NCI-H2107 (cell line): Measurements from ENCODE around the gene CNPY3.
A peak's percentile ranks its signal among the peaks of the same experiment; 100 is the strongest.

ENCODE experiments used
- DNase-seq: peaks from one replicate; lab custom pipeline; 2025; lab: John Stamatoyannopoulos, UW

The CNPY3 gene

DNA sequence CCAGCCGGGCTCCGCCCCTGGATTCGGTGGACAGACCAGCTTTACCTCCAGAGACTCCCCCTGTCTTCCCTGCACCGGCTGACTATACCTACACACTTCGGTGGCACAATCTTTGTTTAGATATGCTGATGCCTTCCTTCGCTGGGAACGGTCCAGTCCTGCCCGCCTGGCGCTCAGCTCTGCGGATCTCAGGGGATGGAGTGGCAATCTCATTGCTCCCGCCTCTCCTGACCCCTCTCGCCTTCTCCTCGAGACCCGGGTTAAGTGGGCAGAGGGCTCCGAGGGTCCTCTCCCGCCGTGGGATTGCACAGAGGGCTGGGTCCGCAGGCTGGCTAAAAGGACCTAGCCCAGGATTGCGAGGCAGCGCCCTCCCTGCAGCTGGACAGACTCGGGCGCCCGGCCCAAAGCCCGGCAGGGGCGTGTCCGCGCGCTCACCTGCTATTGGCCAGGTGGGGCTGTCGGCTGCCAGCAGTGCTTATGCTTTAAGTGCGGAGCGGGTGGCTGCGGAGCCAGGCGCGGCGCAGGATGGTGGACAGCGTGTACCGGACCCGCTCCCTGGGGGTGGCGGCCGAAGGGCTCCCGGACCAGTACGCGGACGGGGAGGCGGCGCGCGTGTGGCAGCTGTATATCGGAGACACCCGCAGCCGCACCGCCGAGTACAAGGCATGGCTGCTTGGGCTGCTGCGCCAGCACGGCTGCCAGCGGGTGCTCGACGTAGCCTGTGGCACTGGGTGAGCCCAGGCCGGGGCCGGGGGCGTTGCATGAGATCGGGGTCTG lies 31.2 kb downstream of the CNPY3 start, which contains the start of gene GNMT:
TSS of gene GNMT (plus strand) at position 512 of the 777 bp plus-strand sequence. CDS start at position 526, 14 bp downstream.
- no peak for DNase-seq

GRCh38 chr6:42961020-42961470 lies 31.8 kb downstream of the CNPY3 start:
- DNase-seq = no peak

- no peak for DNase-seq
Measured at GRCh38 chr6:42962096-42962495, 32.8 kb downstream of the CNPY3 start.

GRCh38 chr6:42962502-42963178 lies 33.4 kb downstream of the CNPY3 start:
- DNase-seq = no peak

GRCh38 chr6:42963179-42963854 lies 34.0 kb downstream of the CNPY3 start:
- DNase-seq = no peak

DNA sequence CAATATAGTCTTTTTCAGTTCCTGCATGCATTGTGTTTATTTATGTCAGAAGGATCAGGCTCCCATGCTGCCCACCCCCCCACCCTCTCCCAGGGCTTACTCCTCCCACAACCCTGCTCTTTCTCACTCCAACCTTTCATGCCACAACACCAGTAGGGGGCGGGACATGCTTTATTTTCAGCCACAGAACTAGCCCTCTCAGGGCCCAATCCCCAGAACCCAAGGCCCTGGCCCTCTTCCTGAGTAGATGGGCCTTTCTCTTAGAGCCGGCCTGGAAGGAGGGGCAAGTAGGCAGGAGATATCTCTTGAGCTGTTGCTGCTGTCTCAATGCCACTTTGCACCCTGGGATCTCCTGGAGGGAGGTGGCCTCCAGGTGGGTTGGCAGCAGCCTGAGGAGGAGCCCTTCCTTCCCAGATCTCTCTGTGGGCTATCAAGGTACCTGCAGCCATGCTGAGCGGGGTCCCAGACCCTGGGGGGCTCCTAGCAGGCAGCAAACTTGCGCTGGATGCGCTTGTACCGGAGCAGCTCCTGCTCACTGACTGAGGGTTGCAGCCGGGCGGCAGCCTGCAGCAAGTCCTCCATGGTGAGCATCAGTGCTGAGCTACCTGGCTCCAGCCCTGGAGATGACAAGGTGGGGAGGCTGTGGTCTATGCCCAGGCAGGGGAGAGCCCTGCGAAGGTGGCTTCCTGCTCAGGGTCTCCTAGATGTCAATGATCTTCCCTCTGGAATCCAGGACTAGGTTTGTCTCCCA lies 34.8 kb downstream of the CNPY3 start:
- DNase-seq = no peak

- DNase-seq = no peak
Measured at GRCh38 chr6:42966571-42966970, 37.3 kb downstream of the CNPY3 start.

- no peak for DNase-seq
Measured at GRCh38 chr6:42967228-42967627, 37.9 kb downstream of the CNPY3 start.

GRCh38 chr6:42968126-42968701 lies 38.9 kb downstream of the CNPY3 start:
- DNase-seq = no peak

GRCh38 chr6:42968783-42969182 lies 39.5 kb downstream of the CNPY3 start:
- no peak for DNase-seq

DNA sequence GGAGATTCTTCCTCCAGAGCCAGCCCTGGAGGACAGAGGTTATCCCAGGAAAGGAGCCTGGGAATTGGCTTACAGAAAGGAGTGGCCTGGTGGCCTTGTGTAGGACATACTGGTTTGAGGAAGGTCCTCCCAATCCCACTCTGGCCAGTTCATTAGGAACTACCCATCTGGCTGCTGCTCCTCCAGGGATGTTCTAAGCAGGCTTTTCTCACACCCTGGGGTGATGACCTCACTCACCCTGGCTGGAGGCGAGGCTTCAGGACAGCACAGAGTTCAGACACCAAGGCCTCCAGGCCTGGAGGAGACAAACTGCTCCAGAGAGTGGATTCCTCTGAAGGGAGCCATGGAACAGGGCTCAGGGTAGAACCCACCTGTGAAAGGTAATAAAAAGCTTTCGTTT lies 40.2 kb downstream of the CNPY3 start:
- DNase-seq = no peak

DNA sequence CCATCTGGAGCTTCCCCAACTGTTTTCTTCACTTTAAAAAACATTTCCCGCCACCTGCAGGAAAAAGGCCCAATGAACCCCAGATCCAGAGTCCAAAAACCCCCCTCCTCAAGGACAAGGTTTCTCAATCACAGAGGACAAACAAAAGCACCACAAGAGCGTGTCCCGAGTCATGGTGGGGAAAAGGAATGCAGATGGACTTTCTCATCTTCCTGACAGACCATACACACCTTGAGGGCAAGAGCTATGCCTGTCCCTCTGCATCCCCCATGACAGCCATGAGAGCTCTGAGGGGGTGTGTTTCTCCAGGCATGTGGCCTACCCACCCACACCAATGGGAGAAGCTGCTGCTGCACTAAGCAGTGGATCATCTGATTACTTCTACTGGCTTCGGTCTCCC lies 40.7 kb downstream of the CNPY3 start:
- no peak for DNase-seq

GRCh38 chr6:42970871-42971612 lies 41.8 kb downstream of the CNPY3 start:
- DNase-seq = no peak

GRCh38 chr6:42971746-42972327 lies 42.6 kb downstream of the CNPY3 start:
- no peak for DNase-seq

DNA sequence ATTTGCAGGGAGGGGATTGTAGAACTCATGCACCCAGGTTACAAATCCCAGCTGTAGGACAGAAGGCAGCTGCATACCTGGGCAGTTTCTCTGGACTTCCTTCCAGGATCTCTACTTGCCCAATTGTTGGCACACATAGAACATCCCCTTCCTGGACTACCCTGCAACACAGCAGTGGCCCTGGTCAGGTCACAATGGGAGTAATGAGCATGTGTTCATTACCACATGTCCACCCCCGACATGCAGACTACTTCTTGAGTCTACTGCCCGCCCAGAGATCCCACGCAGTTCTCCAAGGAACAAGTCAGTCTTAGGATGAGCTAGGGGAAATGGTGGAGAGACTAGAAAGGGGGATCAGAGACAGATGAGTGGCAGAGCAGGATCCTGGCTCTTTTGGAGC lies 44.6 kb downstream of the CNPY3 start:
- no peak for DNase-seq

GRCh38 chr6:42974919-42975505 lies 45.7 kb downstream of the CNPY3 start:
- no peak for DNase-seq

GRCh38 chr6:42978487-42978838 lies 49.2 kb downstream of the CNPY3 start:
- no peak for DNase-seq

DNA sequence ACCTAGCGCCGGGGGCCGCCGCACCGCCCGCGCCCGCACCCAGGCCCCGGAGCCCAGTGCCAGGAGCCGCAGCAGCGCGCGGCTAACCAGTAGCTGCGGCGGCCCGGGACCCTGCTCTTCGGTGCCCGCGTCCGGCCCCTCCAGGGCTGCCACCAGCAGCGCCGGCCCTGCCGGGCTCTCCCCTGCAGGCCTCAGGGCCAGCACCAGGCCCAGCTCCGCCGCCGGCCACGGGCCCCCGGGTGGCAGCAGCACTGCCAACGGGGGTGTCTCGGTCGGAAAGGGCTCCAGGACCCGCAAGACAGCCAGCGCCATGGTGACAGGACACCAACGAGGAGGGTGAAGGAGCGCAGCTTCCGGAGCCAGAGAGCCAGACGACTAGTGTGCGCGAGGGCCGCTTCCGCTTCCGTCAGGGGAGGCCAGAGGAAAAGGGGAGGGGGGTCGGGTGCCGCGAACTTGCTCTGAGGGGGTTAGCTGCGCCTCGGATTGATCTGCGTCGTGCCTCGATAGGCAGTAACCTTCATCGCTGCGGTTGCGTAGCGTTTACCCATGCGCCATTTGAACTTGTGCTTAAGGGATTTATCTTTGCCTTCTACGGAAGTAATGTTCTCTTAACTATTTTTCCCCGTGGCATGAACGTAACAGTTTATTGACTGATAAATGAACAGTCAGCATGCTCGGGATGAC lies 49.7 kb downstream of the CNPY3 start, which contains the start of gene PEX6:
TSS of gene PEX6 (minus strand) at position 343 of the 684 bp plus-strand sequence. CDS start at position 312, 31 bp downstream.
- DNase-seq = peak; percentile 56

DNA sequence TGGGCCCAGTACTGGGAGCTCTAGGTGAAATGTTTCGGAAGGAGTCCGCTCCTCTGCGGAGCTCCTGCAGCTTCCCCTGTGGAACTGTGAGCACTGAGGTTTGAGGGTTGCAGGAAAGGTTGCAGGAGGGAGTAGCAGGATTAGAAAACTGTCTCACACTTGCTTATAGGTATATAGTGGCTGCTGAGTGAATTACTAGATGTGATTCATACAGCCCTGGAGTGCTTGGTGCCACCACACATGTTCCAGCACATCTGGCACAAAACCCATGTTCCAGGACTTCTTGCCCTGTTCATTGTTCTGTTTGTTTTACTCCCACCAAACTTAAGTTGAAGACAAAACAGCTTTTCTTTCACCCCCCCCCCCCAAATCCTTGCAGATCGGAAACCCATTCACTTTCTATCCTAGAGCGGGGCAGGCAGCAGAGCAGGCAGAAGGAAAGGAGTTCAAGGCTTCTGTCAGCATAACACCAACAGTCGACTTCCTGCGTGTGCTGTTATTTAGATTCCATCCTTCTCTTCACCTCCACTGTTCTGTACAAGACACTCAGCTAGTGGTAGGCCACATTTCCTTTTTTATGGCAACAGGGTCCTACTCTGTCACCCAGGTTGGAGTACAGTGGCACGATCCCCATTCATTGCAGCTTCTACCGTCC lies 50.4 kb downstream of the CNPY3 start:
- DNase-seq = no peak
